ENCODE data around the gene KRTAP10-11.

The KRTAP10-11 gene

DNA sequence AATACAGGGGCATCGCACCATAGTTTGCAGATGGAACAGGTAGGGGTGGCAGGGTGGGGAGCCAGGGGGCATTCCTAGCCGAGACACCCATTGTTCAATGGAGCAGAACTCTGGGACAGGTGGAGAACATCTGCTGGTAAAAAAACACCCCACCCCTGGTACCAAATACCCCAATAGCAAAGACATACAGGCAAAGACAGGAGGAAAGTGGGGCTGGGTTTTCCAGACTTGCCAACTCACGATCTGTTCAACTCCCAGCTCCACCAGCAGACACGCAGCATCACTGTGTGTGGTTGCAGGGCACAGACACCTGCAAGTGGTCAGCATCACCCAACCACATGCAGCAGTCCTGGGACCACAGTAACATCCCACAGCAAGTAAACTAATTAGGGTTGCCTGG is 34.7 kb upstream of the KRTAP10-11 start:
- Histone ChIP-seq H3K36me3 (ENCODE audit: control insufficient read depth, low read length) (no peaks in the 10 kb centered on the region), H3K27me3 (ENCODE audit: control insufficient read depth, low read length) (no peaks in the 10 kb centered on the region), H3K9me2 (replicated peaks; ENCODE audit: control insufficient read depth, low read length) (no peaks in the 10 kb centered on the region), H3K27ac (ENCODE audit: low read depth, low read length) (no peak overlapping the region), H3K4me2 (ENCODE audit: low read length) (no peak overlapping the region), H3K79me2 (ENCODE audit: control insufficient read depth, low read length) (no peaks in the 10 kb centered on the region), H3K4me1 (ENCODE audit: control insufficient read depth, low read length) (no peaks in the 10 kb centered on the region), H3K4me3 (ENCODE audit: low read length) (no peak overlapping the region), H4K20me1 (ENCODE audit: control insufficient read depth, insufficient read depth, low read depth, low read length) (no peaks in the 10 kb centered on the region), H3F3A (ENCODE audit: control insufficient read depth, insufficient read depth) (no peaks in the 10 kb centered on the region), H3K9me3 (ENCODE audit: control insufficient read depth, insufficient read depth, low read length) (peaks cover 17% of the 10 kb centered on the region)
- TF ChIP-seq, protein P1, sequence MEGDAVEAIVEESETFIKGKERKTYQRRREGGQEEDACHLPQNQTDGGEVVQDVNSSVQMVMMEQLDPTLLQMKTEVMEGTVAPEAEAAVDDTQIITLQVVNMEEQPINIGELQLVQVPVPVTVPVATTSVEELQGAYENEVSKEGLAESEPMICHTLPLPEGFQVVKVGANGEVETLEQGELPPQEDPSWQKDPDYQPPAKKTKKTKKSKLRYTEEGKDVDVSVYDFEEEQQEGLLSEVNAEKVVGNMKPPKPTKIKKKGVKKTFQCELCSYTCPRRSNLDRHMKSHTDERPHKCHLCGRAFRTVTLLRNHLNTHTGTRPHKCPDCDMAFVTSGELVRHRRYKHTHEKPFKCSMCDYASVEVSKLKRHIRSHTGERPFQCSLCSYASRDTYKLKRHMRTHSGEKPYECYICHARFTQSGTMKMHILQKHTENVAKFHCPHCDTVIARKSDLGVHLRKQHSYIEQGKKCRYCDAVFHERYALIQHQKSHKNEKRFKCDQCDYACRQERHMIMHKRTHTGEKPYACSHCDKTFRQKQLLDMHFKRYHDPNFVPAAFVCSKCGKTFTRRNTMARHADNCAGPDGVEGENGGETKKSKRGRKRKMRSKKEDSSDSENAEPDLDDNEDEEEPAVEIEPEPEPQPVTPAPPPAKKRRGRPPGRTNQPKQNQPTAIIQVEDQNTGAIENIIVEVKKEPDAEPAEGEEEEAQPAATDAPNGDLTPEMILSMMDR (IDR thresholded peaks at IDR 0.05; ENCODE audit: low read depth, low read length, poor library complexity, severe bottlenecking): no peak
- no peak for TF ChIP-seq EZH2phosphoT487 (IDR thresholded peaks at IDR 0.05; ENCODE audit: borderline replicate concordance, low read length)

DNA sequence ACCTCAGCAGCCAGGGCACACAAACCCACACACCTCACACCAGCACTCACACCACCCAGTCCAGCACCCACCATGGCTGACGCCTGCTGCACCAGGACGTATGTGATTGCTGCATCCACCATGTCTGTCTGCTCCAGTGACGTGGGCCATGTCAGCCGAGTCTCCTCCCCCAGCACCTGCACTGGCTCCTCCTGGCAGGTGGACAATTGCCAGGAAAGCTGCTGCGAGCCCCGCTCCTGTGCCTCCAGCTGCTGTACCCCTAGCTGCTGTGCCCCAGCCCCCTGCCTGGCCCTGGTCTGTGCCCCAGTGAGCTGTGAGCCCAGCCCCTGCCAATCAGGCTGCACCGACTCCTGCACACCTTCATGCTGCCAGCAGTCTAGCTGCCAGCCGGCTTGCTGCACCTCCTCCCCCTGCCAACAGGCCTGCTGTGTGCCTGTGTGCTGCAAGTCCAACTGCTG is 34.2 kb upstream of the KRTAP10-11 start, which contains the start of gene KRTAP10-8:
KRTAP10-8 (plus strand) TSS at position 51 of the 458 bp plus-strand sequence; CDS start at position 73, 22 bp downstream.
- Histone ChIP-seq H3K9me2 (replicated peaks; ENCODE audit: control insufficient read depth, low read length) (no peaks in the 10 kb centered on the region), H3F3A (ENCODE audit: control insufficient read depth, insufficient read depth) (no peaks in the 10 kb centered on the region), H3K9me3 (ENCODE audit: control insufficient read depth, insufficient read depth, low read length) (peaks cover 17% of the 10 kb centered on the region)

DNA sequence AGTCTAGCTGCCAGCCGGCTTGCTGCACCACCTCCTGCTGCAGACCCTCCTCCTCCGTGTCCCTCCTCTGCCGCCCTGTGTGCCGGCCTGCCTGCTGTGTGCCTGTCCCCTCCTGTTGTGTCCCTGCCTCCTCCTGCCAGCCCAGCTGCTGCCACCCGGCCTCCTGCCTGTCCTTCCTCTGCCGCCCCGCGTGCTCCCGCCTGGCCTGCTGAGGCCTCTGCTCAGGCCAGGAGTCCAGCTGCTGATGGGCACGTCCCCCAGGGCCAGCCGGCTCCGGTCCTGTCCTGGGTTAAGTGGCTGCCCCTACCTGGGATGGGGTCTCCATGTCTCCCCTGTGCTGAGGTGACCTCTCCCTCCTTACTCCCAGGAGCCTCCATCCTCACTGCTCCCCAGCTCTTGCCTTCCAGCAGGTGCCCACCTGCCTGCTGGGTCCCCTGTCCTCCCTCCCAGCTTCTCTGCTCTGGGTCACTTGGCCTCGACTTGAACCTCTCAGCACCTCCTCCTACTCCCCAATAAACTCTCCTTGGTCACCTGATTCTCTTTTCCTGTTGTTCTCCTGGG is 33.5 kb upstream of the KRTAP10-11 start:
- Histone ChIP-seq H3K27me3 (ENCODE audit: control insufficient read depth, low read length) (no peaks in the 10 kb centered on the region), H4K20me1 (ENCODE audit: control insufficient read depth, insufficient read depth, low read depth, low read length) (no peaks in the 10 kb centered on the region), H3K4me1 (ENCODE audit: control insufficient read depth, low read length) (no peaks in the 10 kb centered on the region), H3K4me2 (ENCODE audit: low read length) (no peak overlapping the region), H3K36me3 (ENCODE audit: control insufficient read depth, low read length) (no peaks in the 10 kb centered on the region), H3K27ac (ENCODE audit: low read depth, low read length) (no peak overlapping the region), H3K79me2 (ENCODE audit: control insufficient read depth, low read length) (no peaks in the 10 kb centered on the region), H3K9me2 (replicated peaks; ENCODE audit: control insufficient read depth, low read length) (no peaks in the 10 kb centered on the region), H3K9me3 (ENCODE audit: control insufficient read depth, insufficient read depth, low read length) (peaks cover 17% of the 10 kb centered on the region), H3K4me3 (ENCODE audit: low read length) (no peak overlapping the region), H3F3A (ENCODE audit: control insufficient read depth, insufficient read depth) (no peaks in the 10 kb centered on the region)
- TF ChIP-seq EZH2phosphoT487 (IDR thresholded peaks at IDR 0.05; ENCODE audit: borderline replicate concordance, low read length): no peak
- TF ChIP-seq, protein P1 (IDR thresholded peaks at IDR 0.05; ENCODE audit: low read depth, low read length, poor library complexity, severe bottlenecking): no peak

More for the DNA sequence above, 34.2 kb upstream of the KRTAP10-11 start, which contains the start of gene KRTAP10-8:
- Histone ChIP-seq H3K27ac (ENCODE audit: low read depth, low read length) (no peak within 1 kb of the TSS), H4K20me1 (ENCODE audit: control insufficient read depth, insufficient read depth, low read depth, low read length) (no peaks in the 10 kb centered on the region), H3K79me2 (ENCODE audit: control insufficient read depth, low read length) (no peaks in the 10 kb centered on the region), H3K36me3 (ENCODE audit: control insufficient read depth, low read length) (no peaks in the 10 kb centered on the region), H3K4me2 (ENCODE audit: low read length) (no peak within 1 kb of the TSS), H3K27me3 (ENCODE audit: control insufficient read depth, low read length) (no peaks in the 10 kb centered on the region), H3K4me3 (ENCODE audit: low read length) (no peak within 1 kb of the TSS), H3K4me1 (ENCODE audit: control insufficient read depth, low read length) (no peaks in the 10 kb centered on the region)
- no peak for TF ChIP-seq EZH2phosphoT487 (IDR thresholded peaks at IDR 0.05; ENCODE audit: borderline replicate concordance, low read length)
- TF ChIP-seq, protein P1 (IDR thresholded peaks at IDR 0.05; ENCODE audit: low read depth, low read length, poor library complexity, severe bottlenecking): no peak
